Measurements from ENCODE around the gene CTNNBL1.

Gene CTNNBL1

DNA sequence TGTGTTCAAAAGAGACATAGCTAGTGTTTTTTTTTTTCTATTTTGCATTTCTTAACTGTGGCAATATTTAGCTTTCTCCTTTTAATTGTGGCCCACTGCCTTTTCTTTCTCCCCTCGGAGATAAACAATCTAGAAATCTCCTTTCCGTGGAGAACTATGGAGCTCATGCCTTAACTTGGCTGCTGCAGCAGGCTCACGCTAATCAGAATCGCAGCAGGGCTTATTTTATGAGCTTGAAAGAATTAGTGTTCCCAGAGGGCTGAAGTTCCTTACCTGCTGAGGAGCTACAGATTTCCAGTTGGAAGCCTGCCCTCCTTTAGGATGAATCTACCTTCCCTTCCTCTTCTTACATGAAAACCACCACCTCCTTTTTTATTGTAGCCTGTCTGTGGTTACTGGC is 35.6 kb downstream of the CTNNBL1 start:
- TF ChIP-seq, protein P1, sequence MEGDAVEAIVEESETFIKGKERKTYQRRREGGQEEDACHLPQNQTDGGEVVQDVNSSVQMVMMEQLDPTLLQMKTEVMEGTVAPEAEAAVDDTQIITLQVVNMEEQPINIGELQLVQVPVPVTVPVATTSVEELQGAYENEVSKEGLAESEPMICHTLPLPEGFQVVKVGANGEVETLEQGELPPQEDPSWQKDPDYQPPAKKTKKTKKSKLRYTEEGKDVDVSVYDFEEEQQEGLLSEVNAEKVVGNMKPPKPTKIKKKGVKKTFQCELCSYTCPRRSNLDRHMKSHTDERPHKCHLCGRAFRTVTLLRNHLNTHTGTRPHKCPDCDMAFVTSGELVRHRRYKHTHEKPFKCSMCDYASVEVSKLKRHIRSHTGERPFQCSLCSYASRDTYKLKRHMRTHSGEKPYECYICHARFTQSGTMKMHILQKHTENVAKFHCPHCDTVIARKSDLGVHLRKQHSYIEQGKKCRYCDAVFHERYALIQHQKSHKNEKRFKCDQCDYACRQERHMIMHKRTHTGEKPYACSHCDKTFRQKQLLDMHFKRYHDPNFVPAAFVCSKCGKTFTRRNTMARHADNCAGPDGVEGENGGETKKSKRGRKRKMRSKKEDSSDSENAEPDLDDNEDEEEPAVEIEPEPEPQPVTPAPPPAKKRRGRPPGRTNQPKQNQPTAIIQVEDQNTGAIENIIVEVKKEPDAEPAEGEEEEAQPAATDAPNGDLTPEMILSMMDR (IDR thresholded peaks at IDR 0.05; ENCODE audit: insufficient read depth, low read depth, low read length, missing control alignments): no peak
- no peak overlapping the region for H3K4me3 ChIP-seq (ENCODE audit: low read length)
- DNase-seq (ENCODE audit: low read depth): no peak

DNA sequence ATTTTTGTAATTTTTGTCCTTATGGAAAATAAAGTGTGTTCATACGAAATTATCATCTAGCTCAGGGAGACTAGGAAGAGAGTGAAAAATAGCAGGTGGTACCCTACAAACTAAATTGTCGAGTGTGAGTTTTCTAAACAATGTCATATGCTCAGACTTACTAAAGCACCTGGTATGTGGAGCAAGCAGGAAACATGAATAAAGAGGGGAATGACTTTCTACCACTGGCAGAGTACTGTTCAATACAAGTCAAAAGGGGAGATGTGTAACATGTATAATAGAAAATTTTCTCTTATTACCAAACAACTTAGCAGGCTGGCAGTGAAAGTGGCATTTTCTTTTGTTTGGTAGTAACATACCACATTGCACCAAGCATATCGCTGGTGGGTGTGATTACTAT is 36.1 kb downstream of the CTNNBL1 start:
- peak; percentile 42 for DNase-seq (ENCODE audit: low read depth)
- no peak overlapping the region for H3K4me3 ChIP-seq (ENCODE audit: low read length)
- TF ChIP-seq, protein P1 (IDR thresholded peaks at IDR 0.05; ENCODE audit: insufficient read depth, low read depth, low read length, missing control alignments): no peak

DNA sequence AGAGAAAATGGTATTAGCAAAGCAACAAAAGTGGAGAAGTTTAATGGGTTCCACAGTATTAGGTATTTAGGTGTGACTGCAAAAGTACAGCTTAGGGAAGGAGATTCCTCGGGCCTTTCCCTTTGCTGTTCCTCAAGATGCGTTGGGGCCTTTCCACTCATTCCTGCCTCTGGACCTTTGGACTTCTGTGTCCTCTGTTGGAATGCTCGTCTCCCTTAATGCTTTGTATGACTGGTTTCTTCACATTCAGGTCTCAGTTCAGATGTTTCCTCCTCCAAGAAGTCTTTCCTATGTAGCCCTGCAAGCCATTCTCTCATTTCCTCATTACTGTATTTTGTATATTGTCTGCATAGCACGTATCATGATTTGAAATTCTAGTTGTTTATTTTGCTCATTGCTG is 39.6 kb downstream of the CTNNBL1 start:
- DNase-seq (ENCODE audit: low read depth): no peak
- TF ChIP-seq, protein P1 (IDR thresholded peaks at IDR 0.05; ENCODE audit: insufficient read depth, low read depth, low read length, missing control alignments): no peak
- no peak overlapping the region for H3K4me3 ChIP-seq (ENCODE audit: low read length)

DNA sequence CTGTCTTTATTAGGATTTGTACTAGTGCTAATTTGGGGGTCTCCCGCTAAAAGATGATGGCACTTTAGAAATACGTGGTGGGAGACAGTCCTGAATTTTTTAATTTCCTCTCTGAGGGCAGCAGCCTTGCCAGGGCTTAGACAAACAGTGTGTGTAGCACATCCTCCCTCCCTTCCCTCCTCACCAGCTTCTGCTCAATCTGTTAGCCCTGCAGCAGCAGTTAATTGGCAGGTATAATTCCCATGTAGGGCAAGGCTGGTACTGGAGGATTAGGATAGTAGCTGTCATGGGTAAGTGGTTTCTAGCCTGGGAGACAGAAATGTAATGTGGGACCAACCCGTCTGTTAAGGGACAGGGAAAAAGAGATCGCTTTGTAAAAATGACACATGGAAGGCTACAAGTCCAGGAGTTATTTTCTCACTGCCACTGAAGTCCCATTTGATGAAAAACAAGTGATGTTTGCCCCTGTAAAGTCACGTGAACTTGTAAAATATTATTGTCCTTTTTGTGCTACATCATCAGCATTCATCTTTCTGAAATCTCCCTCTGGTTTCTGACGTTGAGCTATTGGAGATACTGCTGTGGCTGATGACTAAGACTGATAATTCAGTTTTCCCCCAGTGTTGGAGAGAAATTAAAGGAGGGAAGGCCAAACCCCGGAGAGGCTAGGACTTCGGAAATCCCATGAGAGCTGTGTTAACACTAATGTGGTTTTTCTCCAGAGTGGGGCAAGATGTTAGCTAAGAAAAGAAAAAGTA is 40.6 kb downstream of the CTNNBL1 start:
- no peak for DNase-seq (ENCODE audit: low read depth)
- TF ChIP-seq, protein P1 (IDR thresholded peaks at IDR 0.05; ENCODE audit: insufficient read depth, low read depth, low read length, missing control alignments): no peak
- H3K4me3 ChIP-seq (ENCODE audit: low read length): no peak overlapping the region

DNA sequence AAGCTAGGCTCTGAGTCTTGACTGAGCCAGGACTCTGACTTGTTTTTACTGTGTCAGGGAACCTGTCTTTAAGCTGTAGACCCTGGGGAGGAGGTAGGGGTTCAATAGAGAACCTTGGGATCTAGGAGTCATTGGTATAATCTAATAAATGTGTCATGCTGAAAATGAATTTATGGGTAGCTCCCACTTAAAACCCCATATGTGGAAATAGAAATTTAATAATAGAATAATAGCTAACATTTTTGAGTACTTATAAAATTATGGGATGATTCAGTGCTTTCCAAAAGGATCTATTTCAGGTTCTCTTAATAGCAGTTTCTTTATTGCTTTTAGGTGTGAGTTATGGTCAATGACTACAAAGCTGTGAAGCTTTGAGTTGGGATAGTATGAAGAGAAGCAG is 41.7 kb downstream of the CTNNBL1 start:
- DNase-seq (ENCODE audit: low read depth): no peak
- TF ChIP-seq, protein P1 (IDR thresholded peaks at IDR 0.05; ENCODE audit: insufficient read depth, low read depth, low read length, missing control alignments): no peak

DNA sequence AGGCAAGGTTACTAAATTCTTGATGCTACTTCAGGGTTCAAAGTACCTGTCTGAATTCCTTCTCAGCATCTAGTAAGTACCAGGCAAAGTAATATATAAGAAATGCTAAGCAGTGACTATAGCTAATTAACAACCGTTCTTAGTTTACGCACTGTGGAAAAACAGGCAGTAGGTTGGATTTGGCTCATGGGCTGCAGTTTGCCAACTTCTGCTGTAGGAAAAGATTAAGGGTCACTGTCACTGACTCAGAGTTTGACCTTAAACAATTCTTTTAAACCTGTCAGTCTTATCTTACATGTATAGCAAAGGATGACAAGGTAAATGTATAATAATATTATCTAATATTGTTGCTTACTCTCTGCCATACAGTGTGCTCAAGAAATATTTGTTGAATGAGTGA is 42.3 kb downstream of the CTNNBL1 start:
- no peak overlapping the region for H3K4me3 ChIP-seq (ENCODE audit: low read length)
- DNase-seq (ENCODE audit: low read depth): no peak
- TF ChIP-seq, protein P1 (IDR thresholded peaks at IDR 0.05; ENCODE audit: insufficient read depth, low read depth, low read length, missing control alignments): no peak

More for the DNA sequence above, 41.7 kb downstream of the CTNNBL1 start:
- H3K4me3 ChIP-seq (ENCODE audit: low read length): no peak overlapping the region
